ENCODE data around the gene DENND10.

GRCh38 chr10:119055472-119055871 is 48.4 kb upstream of the DENND10 start:
- TF ChIP-seq CTCF (IDR thresholded peaks at IDR 0.05) = no peak
- no peak for TF ChIP-seq POLR2A (IDR thresholded peaks at IDR 0.05)
- TF ChIP-seq EP300 (IDR thresholded peaks at IDR 0.05) = no peak

Measured in ovary (tissue), 3 donors.